Heart right ventricle (tissue), 16 donors: ENCODE data around the gene OSBPL8. TPM values are rescaled to one million over a fixed set of nuclear protein-coding genes. Genes with fewer than 3 reads are reported as not detected.
"Not testable (repeated sequence)": the region's sequence is repeated elsewhere in the genome, so short reads cannot be mapped to it uniquely, and the experiment has no call there.

ENCODE experiments used
- ATAC-seq, 8 donors: fragments of 200-7000 bp; cut with Tn5 transposase; one replicate each; pipeline ENCODE4 v1.9.1; 2020; ENCODE audit warnings: mild to moderate bottlenecking in 8 of 8, moderate library complexity in 8 of 8, moderate number of reproducible peaks in 1 of 8
- DNase-seq, 2 donors: peaks; one replicate each; pipeline ENCODE4 v3.0.0-alpha.2; 2020
- H3K27ac ChIP-seq, 10 donors: fragments of 200-600 bp; sonication (generic) in 2 of 10; one replicate each; pipeline versions ENCODE4 v1.5.0 to v1.8.0; 2020 to 2022; ENCODE audit warnings: mild to moderate bottlenecking in 3 of 10
- H3K27me3 ChIP-seq, 7 donors: fragments of 200-600 bp; one replicate each; pipeline ENCODE4 v1.8.0; 2021 to 2022; ENCODE audit warnings: mild to moderate bottlenecking in 2 of 7
- H3K36me3 ChIP-seq, 9 donors: fragments of 200-600 bp; sonication (generic) in 1 of 9; one replicate each; pipeline versions ENCODE4 v1.5.0 to v1.8.0; 2020 to 2022; ENCODE audit warnings: mild to moderate bottlenecking in 2 of 9
- H3K4me1 ChIP-seq, 9 donors: fragments of 200-600 bp; sonication (generic) in 1 of 9; one replicate each; pipeline versions ENCODE4 v1.5.0 to v1.8.0; 2020 to 2022; ENCODE audit warnings: mild to moderate bottlenecking in 4 of 9
- H3K4me3 ChIP-seq, 10 donors: fragments of 200-600 bp; sonication (generic) in 2 of 10; one replicate each; pipeline versions ENCODE4 v1.5.0 to v1.8.0; 2020 to 2022; ENCODE audit warnings: mild to moderate bottlenecking in 7 of 10, moderate library complexity in 2 of 10
- H3K9me3 ChIP-seq, 11 donors: fragments of 200-600 bp in 10 of 11; sonication (generic) in 2 of 11; one replicate each; pipeline versions ENCODE4 v1.5.0 to v1.8.0; 2013 to 2022; ENCODE audit warnings: mild to moderate bottlenecking in 2 of 11, control low read depth in 1 of 11, moderate library complexity in 1 of 11
- CTCF ChIP-seq, 9 donors: fragments of 200-600 bp; sonication (generic) in 2 of 9; IDR thresholded peaks; one replicate each; pipeline versions ENCODE4 v1.5.0 to v1.8.0; 2021 to 2022; ENCODE audit warnings: antibody characterized with exemption in 9 of 9, mild to moderate bottlenecking in 5 of 9, moderate library complexity in 1 of 9
- WGBS, 2 donors: extraction: QIAGEN DNeasy Blood & Tissue Kit; methylation state at CpG; one replicate each; pipeline ENCODE4 v1.1.7; 2013; ENCODE audit warnings: inconsistent platforms in 1 of 2; 5-methylcytosine and 5-hydroxymethylcytosine counted together
- intact Hi-C, 10 donors: fragments of 100-400 bp; cut with DNase I; formaldehyde crosslinking; loops; one replicate each; pipeline versions ENCODE4 v1.11.1 to v1.14.2; 2022
- polyA plus RNA-seq, 2 donors: library from polyadenylated mRNA; stranded (reverse); fragments of 200-250 nt; gene quantifications; one replicate each; pipeline ENCODE4 v1.2.3, GENCODE V29; 2013
- total RNA-seq, 10 donors: library from RNA; stranded (reverse); fragmentation: NEBNext Ultra II Directional in 3 of 10; extraction: Animal tissue kit (Norgen Biotek cat#: 25700) in 3 of 10; gene quantifications; one replicate each; pipeline versions ENCODE4 v1.2.1 to v1.2.4, GENCODE V29; 2021 to 2023
- donor health status: Arrhythmogenic right ventricular cardiomyopathy.
- donor health status: ischemic (EF 13 %, LVEDD 7.1; RV severe dilation, severe dysfunction).
- donor health status: healthy with polysubstance abuse.
- donor health status: DM: no; HTN: yes; CAD: no.
- donor health status: DM: no; HTN: no; CAD: no.
- donor health status: ischemic (EF 25% LVEDD 6.9; RV normal size, moderate dysfunction).
- donor health status: ischemic (EF 25% LVEDD 5.7; RV mildly dilated, moderate dysfunction).
- donor health status: healthy.
- donor health status: DM: yes; HTN: yes; CAD: no.
- donor health status: Ischemic cardiomyopathy.
- donor health status: ischemic (EF 35%, LVEDD 5.7; RV mildly dilated, moderate dysfunction).
- donor health status: nonischemic (EF 11% LVEDD 7.7; RV severe dilation, severe dysfunction).
- donor health status: DM: yes; HTN: yes; CAD: no.
- donor health status: PGD.
- donor health status: ischemic (EF 29% LVEDD 5.4; RV normal size, mild dysfunction).
- donor health status: nonischemic (EF 23%, LVEDD 6.1; RV moderate dilation, normal function).

The OSBPL8 gene
- total and polyA plus RNA-seq, 12 donors = 5.6 to 50.0 (median 33.3) TPM

- H3K27ac ChIP-seq = no peak overlapping the region
- no peak overlapping the region for H3K4me3 ChIP-seq
- H3K36me3 ChIP-seq = no peaks in the 10 kb centered on the region
- intact Hi-C loops = no loop called here
- no peak for DNase-seq
- ATAC-seq = no peak
- peaks cover 0 to 7% (median 0%) of the 10 kb centered on the region in 9 donors for H3K4me1 ChIP-seq
- TF ChIP-seq CTCF (IDR thresholded peaks at IDR 0.05) = no peak
- peaks cover 0 to 13% (median 0%) of the 10 kb centered on the region in 11 donors for H3K9me3 ChIP-seq
- no peaks in the 10 kb centered on the region for H3K27me3 ChIP-seq
Observed at GRCh38 chr12:76503957-76504356, 55.6 kb downstream of the OSBPL8 start.

GRCh38 chr12:76501390-76501789 lies 58.2 kb downstream of the OSBPL8 start:
- no peaks in the 10 kb centered on the region for H3K36me3 ChIP-seq
- H3K9me3 ChIP-seq = peaks cover 0 to 13% (median 0%) of the 10 kb centered on the region in 11 donors
- DNase-seq (no peak), ATAC-seq (no peak)
- intact Hi-C loops = no loop called here
- WGBS, 2 donors = 96 to 100% methylated on average over 2 of the region's 2 CpGs
- peaks cover 0 to 7% (median 0%) of the 10 kb centered on the region in 9 donors for H3K4me1 ChIP-seq
- H3K27ac ChIP-seq = no peak overlapping the region
- TF ChIP-seq CTCF (IDR thresholded peaks at IDR 0.05) = no peak
- no peak overlapping the region for H3K4me3 ChIP-seq
- no peaks in the 10 kb centered on the region for H3K27me3 ChIP-seq

- H3K27ac ChIP-seq, ATAC-seq, DNase-seq, H3K27me3 ChIP-seq, H3K4me3 ChIP-seq, H3K36me3 ChIP-seq, H3K4me1 ChIP-seq, intact Hi-C loops: not testable (repeated sequence)
- WGBS, 2 donors = 97 to 99% methylated on average over 4 of the region's 4 CpGs
- peaks cover 0 to 22% (median 2%) of the 10 kb centered on the region in 11 donors for H3K9me3 ChIP-seq
Observed at GRCh38 chr12:76499136-76499535, 60.4 kb downstream of the OSBPL8 start.

GRCh38 chr12:76495556-76495955 lies 64.0 kb downstream of the OSBPL8 start:
- H3K27me3 ChIP-seq = no peaks in the 10 kb centered on the region
- peaks cover 0 to 35% (median 16%) of the 10 kb centered on the region in 11 donors for H3K9me3 ChIP-seq
- H3K36me3 ChIP-seq = peaks cover 0 to 4% (median 0%) of the 10 kb centered on the region in 9 donors
- TF ChIP-seq CTCF (IDR thresholded peaks at IDR 0.05) = no peak
- intact Hi-C loops = no loop called here
- H3K4me3 ChIP-seq = no peak overlapping the region
- WGBS, 2 donors = 88 to 94% methylated on average over 1 of the region's 1 CpG
- no peaks in the 10 kb centered on the region for H3K4me1 ChIP-seq
- DNase-seq (no peak), ATAC-seq (no peak)
- no peak overlapping the region for H3K27ac ChIP-seq

GRCh38 chr12:76491292-76491691 lies 68.3 kb downstream of the OSBPL8 start:
- no peaks in the 10 kb centered on the region for H3K27me3 ChIP-seq
- intact Hi-C loops = no loop called here
- no peak for ATAC-seq
- H3K4me3 ChIP-seq = no peak overlapping the region
- no peak for TF ChIP-seq CTCF (IDR thresholded peaks at IDR 0.05)
- H3K4me1 ChIP-seq = no peaks in the 10 kb centered on the region
- peaks cover 0 to 38% (median 16%) of the 10 kb centered on the region in 11 donors for H3K9me3 ChIP-seq
- WGBS, 2 donors = 95 to 100% methylated on average over 1 of the region's 1 CpG
- no peak overlapping the region for H3K27ac ChIP-seq
- peaks cover 0 to 18% (median 0%) of the 10 kb centered on the region in 9 donors for H3K36me3 ChIP-seq
- DNase-seq = no peak
